H1 (cell line): Measurements from ENCODE around the gene CADM1.

ENCODE experiments used
- CREB1 ChIP-seq: IDR thresholded peaks from 2 replicates; pipeline ENCODE4 v1.6.1; 2012; ENCODE audit warnings: inconsistent platforms
- EZH2 ChIP-seq: fragments of 200-600 bp; sonication (generic); IDR thresholded peaks from 2 replicates; pipeline ENCODE4 v1.7.1; 2012; ENCODE audit warnings: low read depth, mild to moderate bottlenecking, moderate library complexity, low read length, inconsistent platforms; ENCODE audit not compliant: severe bottlenecking
- HDAC2 ChIP-seq, 2 experiments: fragments of 300-600 bp in 1 of 2; sonication (generic) in 1 of 2; IDR thresholded peaks; 2 replicates each; pipeline ENCODE4 v1.6.1; 2011 to 2012; ENCODE audit warnings: low read depth in 2 of 2, low read length in 2 of 2, mild to moderate bottlenecking in 2 of 2, moderate library complexity in 2 of 2, borderline replicate concordance in 1 of 2, inconsistent platforms in 1 of 2
- JUND ChIP-seq: IDR thresholded peaks from 2 replicates; pipeline ENCODE4 v1.6.1; 2011; ENCODE audit warnings: mild to moderate bottlenecking, improper control_type of control experiment, low read length
- POLR2A ChIP-seq, 2 experiments: IDR thresholded peaks; 1 replicate in 1 of 2; 2 replicates in 1 of 2; pipeline ENCODE4 v1.6.1; 2011; ENCODE audit warnings: low read depth in 2 of 2, low read length in 2 of 2, mild to moderate bottlenecking in 2 of 2; ENCODE audit errors: control extremely low read depth in 1 of 2
- POLR2AphosphoS5 ChIP-seq: IDR thresholded peaks from 2 replicates; pipeline ENCODE4 v1.6.1; 2011; ENCODE audit warnings: low read depth, low read length
- RAD21 ChIP-seq, 2 experiments: IDR thresholded peaks in 1 of 2; conservative IDR thresholded peaks in 1 of 2; 2 replicates each; pipeline ENCODE4 v1.6.1; 2011; ENCODE audit warnings: low read depth in 2 of 2, low read length in 2 of 2, improper control_type of control experiment in 1 of 2, inconsistent platforms in 1 of 2, mild to moderate bottlenecking in 1 of 2, moderate library complexity in 1 of 2
- SIX5 ChIP-seq: IDR thresholded peaks from 2 replicates; pipeline ENCODE4 v1.6.1; 2011; ENCODE audit warnings: mild to moderate bottlenecking, low read depth, low read length
- SP2 ChIP-seq: IDR thresholded peaks from 2 replicates; pipeline ENCODE4 v1.6.1; 2012; ENCODE audit warnings: mild to moderate bottlenecking, low read length, inconsistent platforms
- SUZ12 ChIP-seq: fragments of 200-600 bp; sonication (generic); IDR thresholded peaks from 2 replicates; pipeline ENCODE4 v1.6.1; 2012; ENCODE audit warnings: mild to moderate bottlenecking, inconsistent platforms, low read length, moderate library complexity, mixed read lengths
- TF ChIP-seq, protein P1 (sequence below), 3 experiments: IDR thresholded peaks; 1 replicate in 2 of 3; 2 replicates in 1 of 3; pipeline versions ENCODE4 v1.5.1 to v1.6.1; 2011; ENCODE audit warnings: low read length in 3 of 3, mild to moderate bottlenecking in 3 of 3, inconsistent platforms in 2 of 3, low read depth in 1 of 3, moderate library complexity in 1 of 3; ENCODE audit not compliant: insufficient read depth in 1 of 3; ENCODE audit errors: control extremely low read depth in 1 of 3
- TF ChIP-seq, protein P2 (sequence below): IDR thresholded peaks from 2 replicates; pipeline ENCODE4 v1.6.1; 2012; ENCODE audit warnings: low read length, inconsistent platforms

DNA sequence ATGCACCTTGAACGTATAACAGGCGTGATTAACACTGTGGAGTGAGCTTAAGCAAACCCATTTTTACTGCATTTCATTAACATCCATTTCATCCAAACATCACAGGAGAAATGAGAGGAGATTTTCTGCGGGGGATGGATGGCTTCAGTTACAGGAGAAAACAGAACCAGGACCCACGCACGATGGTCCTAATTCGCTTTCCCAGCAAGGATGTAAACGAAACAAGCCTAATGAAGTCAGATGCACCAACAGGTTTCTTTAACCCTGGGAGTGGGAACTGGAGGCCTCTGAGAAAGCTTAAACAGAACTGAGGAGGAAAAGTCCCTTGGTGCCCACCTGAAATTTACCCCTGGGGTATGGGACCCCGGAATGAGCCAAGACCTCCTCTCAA is 2.7 kb downstream of the CADM1 start:
- TF ChIP-seq, protein P1, sequence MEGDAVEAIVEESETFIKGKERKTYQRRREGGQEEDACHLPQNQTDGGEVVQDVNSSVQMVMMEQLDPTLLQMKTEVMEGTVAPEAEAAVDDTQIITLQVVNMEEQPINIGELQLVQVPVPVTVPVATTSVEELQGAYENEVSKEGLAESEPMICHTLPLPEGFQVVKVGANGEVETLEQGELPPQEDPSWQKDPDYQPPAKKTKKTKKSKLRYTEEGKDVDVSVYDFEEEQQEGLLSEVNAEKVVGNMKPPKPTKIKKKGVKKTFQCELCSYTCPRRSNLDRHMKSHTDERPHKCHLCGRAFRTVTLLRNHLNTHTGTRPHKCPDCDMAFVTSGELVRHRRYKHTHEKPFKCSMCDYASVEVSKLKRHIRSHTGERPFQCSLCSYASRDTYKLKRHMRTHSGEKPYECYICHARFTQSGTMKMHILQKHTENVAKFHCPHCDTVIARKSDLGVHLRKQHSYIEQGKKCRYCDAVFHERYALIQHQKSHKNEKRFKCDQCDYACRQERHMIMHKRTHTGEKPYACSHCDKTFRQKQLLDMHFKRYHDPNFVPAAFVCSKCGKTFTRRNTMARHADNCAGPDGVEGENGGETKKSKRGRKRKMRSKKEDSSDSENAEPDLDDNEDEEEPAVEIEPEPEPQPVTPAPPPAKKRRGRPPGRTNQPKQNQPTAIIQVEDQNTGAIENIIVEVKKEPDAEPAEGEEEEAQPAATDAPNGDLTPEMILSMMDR (IDR thresholded peaks at IDR 0.05; ENCODE audit: control extremely low read depth in 1 of 3, insufficient read depth in 1 of 3, low read depth in 1 of 3, low read length in 3 of 3): no peak
- TF ChIP-seq POLR2AphosphoS5: no peak
- no peak for TF ChIP-seq SP2
- no peak for TF ChIP-seq SIX5
- TF ChIP-seq POLR2A (IDR thresholded peaks at IDR 0.05; ENCODE audit: control extremely low read depth in 1 of 2, low read depth in 2 of 2, low read length in 2 of 2): no peak
- TF ChIP-seq CREB1: no peak
- no peak for TF ChIP-seq SUZ12
- TF ChIP-seq EZH2: peak; percentile 37
- TF ChIP-seq JUND: no peak
- TF ChIP-seq RAD21 (IDR thresholded peaks at IDR 0.05 in 1 of 2, conservative IDR thresholded peaks at IDR 0.05 in 1 of 2; ENCODE audit: low read depth in 2 of 2, low read length in 2 of 2): no peak
- TF ChIP-seq, protein P2, sequence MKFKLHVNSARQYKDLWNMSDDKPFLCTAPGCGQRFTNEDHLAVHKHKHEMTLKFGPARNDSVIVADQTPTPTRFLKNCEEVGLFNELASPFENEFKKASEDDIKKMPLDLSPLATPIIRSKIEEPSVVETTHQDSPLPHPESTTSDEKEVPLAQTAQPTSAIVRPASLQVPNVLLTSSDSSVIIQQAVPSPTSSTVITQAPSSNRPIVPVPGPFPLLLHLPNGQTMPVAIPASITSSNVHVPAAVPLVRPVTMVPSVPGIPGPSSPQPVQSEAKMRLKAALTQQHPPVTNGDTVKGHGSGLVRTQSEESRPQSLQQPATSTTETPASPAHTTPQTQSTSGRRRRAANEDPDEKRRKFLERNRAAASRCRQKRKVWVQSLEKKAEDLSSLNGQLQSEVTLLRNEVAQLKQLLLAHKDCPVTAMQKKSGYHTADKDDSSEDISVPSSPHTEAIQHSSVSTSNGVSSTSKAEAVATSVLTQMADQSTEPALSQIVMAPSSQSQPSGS: no peak
- no peak for TF ChIP-seq HDAC2 (IDR thresholded peaks at IDR 0.05; ENCODE audit: borderline replicate concordance in 1 of 2, low read depth in 2 of 2, low read length in 2 of 2)
